Progenitor cell of endocrine pancreas (in vitro differentiated cells): ENCODE measurements around the gene TRIM65. TPM values are rescaled to one million over a fixed set of nuclear protein-coding genes. Genes with fewer than 3 reads are reported as not detected.
A peak's percentile ranks its signal among the peaks of the same experiment; 100 is the strongest.

Experiments
- DNase-seq: peaks from one replicate; pipeline ENCODE4 v3.0.0; 2021; ENCODE audit warnings: low spot score; ENCODE audit not compliant: unreplicated experiment
- H3K27ac Mint-ChIP-seq: 2 replicates; pipeline ENCODE4 v1.8.0; 2021; ENCODE audit warnings: mild to moderate bottlenecking, moderate library complexity, mixed read lengths
- H3K27me3 Mint-ChIP-seq: 2 replicates; pipeline ENCODE4 v1.8.0; 2021; ENCODE audit warnings: mixed read lengths
- H3K36me3 Mint-ChIP-seq: 2 replicates; pipeline ENCODE4 v1.8.0; 2022; ENCODE audit warnings: mixed read lengths; ENCODE audit not compliant: insufficient read depth
- H3K4me1 Mint-ChIP-seq: 2 replicates; pipeline ENCODE4 v1.8.0; 2021; ENCODE audit warnings: low read depth, mixed read lengths
- H3K4me3 Mint-ChIP-seq: 2 replicates; pipeline ENCODE4 v1.8.0; 2021; ENCODE audit warnings: low read depth, mild to moderate bottlenecking, moderate library complexity, mixed read lengths
- H3K9me3 Mint-ChIP-seq: 2 replicates; pipeline ENCODE4 v1.8.0; 2021; ENCODE audit warnings: low read depth, mixed read lengths
- CTCF ChIP-seq: fragments of 200-600 bp; sonication (generic); IDR thresholded peaks from one replicate; pipeline ENCODE4 v1.5.0; 2021; ENCODE audit warnings: antibody characterized with exemption, mild to moderate bottlenecking; ENCODE audit not compliant: unreplicated experiment
- total RNA-seq: library from RNA; stranded (reverse); gene quantifications from 2 replicates; pipeline ENCODE4 v1.2.1, GENCODE V29; 2021

TRIM65 gene
- total RNA-seq, 1 donor from 2014 or later = 17.1 TPM

- Mint-ChIP-seq H3K4me3 (no peak overlapping the region), H3K27ac (no peak overlapping the region), H3K27me3 (peaks cover 61% of the 10 kb centered on the region), H3K4me1 (peaks cover 2% of the 10 kb centered on the region), H3K9me3 (no peaks in the 10 kb centered on the region), H3K36me3 (no peaks in the 10 kb centered on the region)
- no peak for DNase-seq
- TF ChIP-seq CTCF = no peak
Measured at GRCh38 chr17:75880266-75880665, 16.5 kb downstream of the TRIM65 start.

- DNase-seq = no peak
- H3K4me1 Mint-ChIP-seq = peaks cover 2% of the 10 kb centered on the region
- H3K27me3 Mint-ChIP-seq = peaks cover 61% of the 10 kb centered on the region
- H3K4me3 Mint-ChIP-seq = peak within 1 kb of the TSS; percentile 40
- no peak within 1 kb of the TSS for H3K27ac Mint-ChIP-seq
- no peak for TF ChIP-seq CTCF
- H3K9me3 Mint-ChIP-seq = no peaks in the 10 kb centered on the region
- no peaks in the 10 kb centered on the region for H3K36me3 Mint-ChIP-seq
Measured at GRCh38 chr17:75878174-75878998, 18.4 kb downstream of the TRIM65 start, which contains the start of gene TRIM47. TRIM47 (minus strand) TSS chr17:75878581; CDS start chr17:75878548, 33 bp downstream.

GRCh38 chr17:75877752-75878173 is 19.0 kb downstream of the TRIM65 start:
- Mint-ChIP-seq H3K4me1 (peaks cover 2% of the 10 kb centered on the region), H3K27me3 (peaks cover 60% of the 10 kb centered on the region), H3K4me3 (peak overlapping the region; percentile 40), H3K36me3 (no peaks in the 10 kb centered on the region), H3K27ac (no peak overlapping the region), H3K9me3 (no peaks in the 10 kb centered on the region)
- TF ChIP-seq CTCF = peak; percentile 62
- DNase-seq = peak; percentile 62

GRCh38 chr17:75876938-75877751 is 19.6 kb downstream of the TRIM65 start:
- no peak for DNase-seq
- Mint-ChIP-seq H3K27ac (no peak overlapping the region), H3K4me3 (peak overlapping the region; percentile 40), H3K36me3 (no peaks in the 10 kb centered on the region), H3K9me3 (no peaks in the 10 kb centered on the region), H3K27me3 (peaks cover 54% of the 10 kb centered on the region), H3K4me1 (peaks cover 2% of the 10 kb centered on the region)
- TF ChIP-seq CTCF = no peak

- H3K27me3 Mint-ChIP-seq = peaks cover 46% of the 10 kb centered on the region
- no peak overlapping the region for H3K27ac Mint-ChIP-seq
- peak; percentile 30 for TF ChIP-seq CTCF
- H3K4me1 Mint-ChIP-seq = peaks cover 2% of the 10 kb centered on the region
- no peaks in the 10 kb centered on the region for H3K36me3 Mint-ChIP-seq
- no peaks in the 10 kb centered on the region for H3K9me3 Mint-ChIP-seq
- H3K4me3 Mint-ChIP-seq = no peak overlapping the region
- DNase-seq = no peak
Measured at GRCh38 chr17:75876190-75876937, 20.4 kb downstream of the TRIM65 start.
